GM04503 (cell line): ENCODE data around the gene CDH4.

Experiments used
- DNase-seq: peaks from one replicate; pipeline ENCODE4 v3.0.0-alpha.2; 2012; ENCODE audit warnings: low read depth

The CDH4 gene

GRCh38 chr20:61737346-61737745 is 485.3 kb downstream of the CDH4 start:
- no peak for DNase-seq

GRCh38 chr20:61737812-61738443 is 485.9 kb downstream of the CDH4 start:
- no peak for DNase-seq

GRCh38 chr20:61738601-61739069 is 486.6 kb downstream of the CDH4 start:
- DNase-seq = no peak

- no peak for DNase-seq
Observed at GRCh38 chr20:61739086-61739831, 487.2 kb downstream of the CDH4 start.

DNA sequence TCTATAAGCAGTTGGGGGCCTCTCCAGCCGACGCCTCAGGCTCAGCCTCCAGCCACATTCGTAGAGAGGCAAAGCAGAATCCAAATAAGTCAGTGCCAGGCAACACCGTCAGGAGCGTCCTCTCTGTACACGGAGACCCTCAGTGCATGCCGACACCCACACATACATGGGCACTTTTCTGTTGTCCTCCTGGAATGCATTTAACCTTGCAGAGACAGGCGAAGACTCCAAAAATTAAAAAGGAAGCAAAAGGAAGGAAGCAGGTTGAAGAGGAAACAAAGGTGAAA is 487.7 kb downstream of the CDH4 start:
- no peak for DNase-seq

GRCh38 chr20:61742097-61742825 is 490.2 kb downstream of the CDH4 start:
- no peak for DNase-seq

DNA sequence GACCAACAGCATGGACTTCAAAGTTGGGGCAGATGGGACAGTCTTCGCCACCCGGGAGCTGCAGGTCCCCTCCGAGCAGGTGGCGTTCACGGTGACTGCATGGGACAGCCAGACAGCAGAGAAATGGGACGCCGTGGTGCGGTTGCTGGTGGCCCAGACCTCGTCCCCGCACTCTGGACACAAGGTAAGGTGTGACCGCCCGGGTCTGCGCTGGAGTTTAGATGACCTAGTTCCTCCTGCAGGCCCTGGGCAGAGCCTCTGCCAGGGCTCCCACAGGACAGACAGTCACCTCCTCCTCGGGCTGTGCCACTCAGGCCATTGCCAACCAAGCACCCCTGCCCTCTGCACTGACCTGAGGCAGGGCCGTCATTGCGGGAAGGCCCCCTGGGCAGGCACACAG is 491.5 kb downstream of the CDH4 start:
- DNase-seq = no peak

- DNase-seq = no peak
Observed at GRCh38 chr20:61744691-61745396, 492.8 kb downstream of the CDH4 start.

- DNase-seq = no peak
Observed at GRCh38 chr20:61745397-61746146, 493.5 kb downstream of the CDH4 start.

- no peak for DNase-seq
Observed at GRCh38 chr20:61746147-61746646, 494.1 kb downstream of the CDH4 start.

- DNase-seq = no peak
Observed at GRCh38 chr20:61746781-61747180, 494.7 kb downstream of the CDH4 start.

DNA sequence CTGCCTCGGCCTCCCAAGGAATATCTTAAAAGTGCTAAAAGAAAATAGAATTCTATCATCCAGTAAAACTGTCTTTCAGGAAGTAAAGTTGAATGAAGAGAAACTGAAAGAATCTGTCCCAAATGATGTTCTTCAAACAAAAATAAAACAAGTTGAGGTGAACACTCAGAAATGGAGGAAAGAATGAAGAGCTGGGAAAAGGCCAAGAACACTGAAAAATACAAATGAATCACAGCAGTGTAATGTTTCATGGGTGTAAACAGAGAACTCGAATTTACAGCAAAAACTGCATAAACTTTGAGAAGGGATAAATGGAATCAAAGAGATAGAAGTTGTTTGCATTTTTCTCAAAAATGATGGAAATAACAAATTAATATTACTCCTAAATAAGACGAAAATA is 496.3 kb downstream of the CDH4 start:
- peak; percentile 32 for DNase-seq

DNA sequence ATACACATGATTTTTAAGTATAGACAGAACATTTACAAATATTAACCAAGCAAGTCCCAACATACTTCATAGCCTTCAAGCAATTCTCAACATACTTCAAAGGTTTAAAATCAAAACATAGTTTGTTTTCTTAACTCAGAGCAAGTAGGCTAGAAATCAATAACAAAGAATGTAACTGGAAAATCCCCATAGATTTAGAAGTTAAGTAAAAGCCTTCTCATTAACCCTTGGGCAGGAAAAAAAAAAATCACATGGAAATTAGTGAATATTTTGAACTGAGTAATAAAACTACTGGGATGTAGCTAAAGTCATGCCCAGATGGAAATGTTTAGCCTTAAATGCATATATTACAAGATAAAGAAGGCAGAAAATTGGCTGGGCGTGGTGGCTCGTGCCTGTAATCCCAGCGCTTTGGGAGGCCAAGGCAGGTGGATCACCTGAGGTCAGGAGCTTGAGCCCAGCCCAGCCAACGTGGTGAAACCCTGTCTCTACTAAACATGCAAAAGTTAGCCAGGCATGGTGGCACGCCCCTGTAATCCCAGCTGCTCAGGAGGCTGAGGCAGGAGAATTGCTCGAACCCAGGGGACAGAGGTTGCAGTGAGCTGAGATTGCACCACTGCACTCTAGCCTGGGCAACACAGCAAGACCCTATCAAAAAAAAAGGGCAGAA is 497.5 kb downstream of the CDH4 start:
- no peak for DNase-seq

DNA sequence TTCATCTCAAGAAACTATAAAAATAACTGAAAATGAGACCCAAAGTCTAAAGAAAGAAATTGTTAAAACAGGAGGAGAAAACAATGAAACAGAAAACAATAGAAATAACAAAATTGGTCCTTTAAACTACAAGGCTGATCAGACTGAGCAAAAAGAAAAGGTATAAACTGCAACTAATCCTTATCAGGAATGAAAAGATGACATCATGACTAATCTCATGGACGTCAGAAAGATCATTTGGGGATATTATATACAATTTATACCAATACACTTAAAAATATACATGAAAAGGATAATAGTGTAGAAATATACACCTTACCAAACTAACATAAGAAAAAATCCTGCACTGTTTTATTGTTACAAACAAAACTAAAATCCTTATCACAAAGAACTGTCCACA is 498.0 kb downstream of the CDH4 start:
- no peak for DNase-seq

- no peak for DNase-seq
Observed at GRCh38 chr20:61752576-61752975, 500.5 kb downstream of the CDH4 start.

DNA sequence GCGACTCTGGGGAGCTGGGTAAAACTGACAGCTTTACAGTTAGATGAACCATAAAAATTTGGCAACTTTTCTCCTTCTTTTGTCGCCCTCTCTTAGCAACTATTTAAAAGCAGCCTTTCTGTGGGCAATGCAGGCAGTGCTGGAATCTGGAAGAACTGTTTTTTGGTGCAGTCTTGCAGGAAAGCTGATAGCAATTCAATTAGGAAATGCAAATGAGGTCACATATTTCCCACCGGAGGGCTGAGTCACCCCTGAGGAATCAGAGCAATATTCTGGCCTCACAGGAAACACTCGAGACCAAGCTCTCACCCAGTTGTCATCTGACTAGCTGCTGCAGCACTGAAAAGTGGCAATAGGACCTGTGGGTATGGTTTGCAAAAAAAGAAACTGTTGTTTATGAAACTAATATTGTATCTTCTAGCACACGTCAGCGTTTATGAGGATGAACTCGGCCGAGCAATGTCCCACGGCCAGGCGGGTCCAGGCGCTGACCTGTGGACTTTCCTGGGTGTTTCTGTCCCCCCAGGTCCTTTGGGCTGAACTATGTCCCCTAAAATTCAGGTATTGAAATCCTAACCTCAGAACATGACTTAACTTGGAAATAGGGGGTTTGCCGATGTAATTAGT is 501.4 kb downstream of the CDH4 start:
- peak; percentile 71 for DNase-seq

DNA sequence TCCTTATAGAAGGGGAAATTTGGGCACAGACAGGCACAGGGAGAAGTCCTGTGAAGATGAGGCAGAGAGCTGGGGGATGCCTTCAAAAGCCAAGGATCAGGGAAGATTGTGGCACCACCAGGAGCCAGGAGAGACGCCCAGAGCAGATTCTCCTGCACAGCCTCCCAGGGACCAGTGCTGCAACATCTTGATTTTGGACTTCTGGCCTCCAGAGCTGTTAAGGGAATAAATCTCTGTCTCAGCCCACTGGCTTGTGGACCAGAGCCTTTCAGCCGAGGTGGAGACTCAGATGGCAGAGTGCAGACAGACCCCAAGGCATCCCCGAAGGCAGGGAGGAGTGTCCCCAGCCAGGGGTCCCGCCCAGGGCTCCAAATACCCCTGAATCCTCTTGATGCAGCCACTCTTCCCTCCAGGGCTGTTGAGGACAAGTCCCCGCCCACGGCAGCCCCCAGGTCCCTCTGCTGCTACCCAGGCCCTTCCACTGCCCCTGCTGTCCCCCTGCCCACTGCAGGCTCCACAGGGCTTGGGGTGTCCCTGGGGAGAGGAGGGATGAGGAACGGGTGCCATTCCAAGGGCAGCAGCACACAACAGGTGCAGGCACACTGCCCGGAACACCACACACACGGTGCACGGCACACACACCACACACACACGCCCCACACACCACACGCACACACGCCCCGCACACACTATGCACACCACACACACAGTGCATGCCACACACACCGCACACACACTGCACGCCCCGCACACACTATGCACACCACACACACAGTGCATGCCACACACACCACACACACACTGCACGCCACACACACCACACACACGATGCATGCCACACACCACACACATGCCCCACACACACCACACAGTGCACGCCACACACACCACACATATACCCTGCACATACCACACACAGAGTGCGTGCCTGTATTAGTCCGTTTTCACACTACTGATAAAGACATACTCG is 502.2 kb downstream of the CDH4 start:
- no peak for DNase-seq

DNA sequence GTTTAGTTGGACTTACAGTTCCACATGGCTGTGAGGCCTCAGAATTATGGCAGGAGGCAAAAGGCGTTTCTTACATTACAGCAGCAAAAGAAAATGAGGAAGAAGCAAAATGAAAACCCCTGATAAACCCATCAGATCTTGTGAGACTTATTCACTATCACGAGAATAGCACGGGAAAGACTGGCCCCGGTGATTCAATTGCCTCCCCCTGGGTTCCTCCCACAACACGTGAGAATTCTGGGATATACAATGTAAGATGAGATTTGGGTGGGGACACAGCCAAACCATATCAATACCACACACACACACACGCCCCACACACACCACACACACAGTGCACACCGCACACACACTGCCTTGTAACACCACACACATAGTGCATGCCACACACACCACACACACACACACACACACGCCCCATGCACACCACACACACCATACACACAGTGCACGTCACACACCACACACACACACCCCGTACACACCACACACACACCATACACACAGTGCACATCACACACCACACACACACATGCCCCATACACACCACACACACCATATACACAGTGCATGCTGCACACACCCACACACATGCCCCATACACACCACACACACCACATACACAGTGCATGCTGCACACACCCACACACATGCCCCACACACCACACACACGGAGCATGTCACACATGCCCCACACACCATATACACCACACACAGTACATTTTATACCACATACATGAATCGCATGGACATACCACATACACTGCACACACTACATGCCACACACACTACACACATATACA is 503.1 kb downstream of the CDH4 start:
- no peak for DNase-seq
